Hepatocyte (in vitro differentiated cells): Measurements from ENCODE around the gene SEL1L3.

Source experiments
- CTCF ChIP-seq: fragments of 200-600 bp; sonication (generic); IDR thresholded peaks from 2 replicates; pipeline ENCODE4 v1.5.1; 2016; ENCODE audit warnings: antibody characterized with exemption, mild to moderate bottlenecking; ENCODE audit not compliant: poor library complexity
- EZH2 ChIP-seq: fragments of 200-600 bp; sonication (generic); IDR thresholded peaks from 2 replicates; pipeline ENCODE4 v1.6.1; 2016; ENCODE audit warnings: antibody characterized with exemption, mild to moderate bottlenecking, borderline replicate concordance
- EZH2phosphoT487 ChIP-seq: fragments of 200-600 bp; sonication (generic); IDR thresholded peaks from one replicate; pipeline ENCODE4 v1.6.1; 2018; ENCODE audit warnings: antibody characterized with exemption, mild to moderate bottlenecking, low read depth, moderate library complexity; ENCODE audit not compliant: unreplicated experiment, severe bottlenecking

GRCh38 chr4:25823632-25824031, 39.2 kb downstream of the SEL1L3 start:
- TF ChIP-seq CTCF (no peak), EZH2phosphoT487 (no peak), EZH2 (no peak)
